Astrocyte (in vitro differentiated cells and primary cell): ENCODE results near the gene B3GNT9. TPM values are rescaled to one million over a fixed set of nuclear protein-coding genes. Genes with fewer than 3 reads are reported as not detected.
A peak's percentile ranks its signal among the peaks of the same experiment; 100 is the strongest.

Source experiments
- DNase-seq: peaks from one replicate; pipeline ENCODE4 v3.0.0-alpha.2; 2010; ENCODE audit warnings: low read depth
- FAIRE-seq: peaks from 2 replicates; lab custom pipeline; 2011; peaks lifted over from hg19 to GRCh38; lab: Jason Lieb, UNC
- H2AFZ ChIP-seq: 2 replicates; pipeline ENCODE4 v1.6.0; 2012; ENCODE audit warnings: low read depth, low read length, inconsistent platforms
- H3K27ac ChIP-seq: 2 replicates; pipeline ENCODE4 v1.5.1; 2011; ENCODE audit warnings: low read depth, low read length, inconsistent platforms
- H3K27me3 ChIP-seq: 2 replicates; pipeline ENCODE4 v1.6.0; 2011; ENCODE audit warnings: low read length, inconsistent platforms; ENCODE audit not compliant: insufficient read depth
- H3K36me3 ChIP-seq: 2 replicates; pipeline ENCODE4 v1.5.1; 2011; ENCODE audit warnings: low read length, inconsistent platforms; ENCODE audit not compliant: insufficient read depth
- H3K4me1 ChIP-seq: 2 replicates; pipeline ENCODE4 v1.5.1; 2011; ENCODE audit warnings: low read length, inconsistent platforms; ENCODE audit not compliant: insufficient read depth
- H3K4me2 ChIP-seq: 2 replicates; pipeline ENCODE4 v1.6.0; 2012; ENCODE audit warnings: low read length, inconsistent platforms
- H3K4me3 ChIP-seq: 2 replicates; pipeline ENCODE4 v1.5.1; 2011; ENCODE audit warnings: low read depth, mild to moderate bottlenecking, low read length, inconsistent platforms; ENCODE audit not compliant: insufficient read depth
- H3K79me2 ChIP-seq: 2 replicates; pipeline ENCODE4 v1.6.0; 2012; ENCODE audit warnings: mild to moderate bottlenecking, low read length, inconsistent platforms; ENCODE audit not compliant: insufficient read depth
- H3K9ac ChIP-seq: 2 replicates; pipeline ENCODE4 v1.6.0; 2012; ENCODE audit warnings: mild to moderate bottlenecking, low read length, inconsistent platforms
- H3K9me3 ChIP-seq: 2 replicates; pipeline ENCODE4 v1.5.1; 2012; ENCODE audit warnings: low read depth, mild to moderate bottlenecking, low read length, inconsistent platforms; ENCODE audit not compliant: insufficient read depth
- H4K20me1 ChIP-seq: 2 replicates; pipeline ENCODE4 v1.6.0; 2012; ENCODE audit warnings: low read length, inconsistent platforms; ENCODE audit not compliant: insufficient read depth
- H3K27ac Mint-ChIP-seq: one replicate; pipeline ENCODE4 v1.8.0; 2021; ENCODE audit warnings: mild to moderate bottlenecking, mixed read lengths; ENCODE audit not compliant: unreplicated experiment
- H3K27me3 Mint-ChIP-seq: one replicate; pipeline ENCODE4 v1.8.0; 2021; ENCODE audit warnings: low read depth, mixed read lengths; ENCODE audit not compliant: unreplicated experiment
- H3K36me3 Mint-ChIP-seq: one replicate; pipeline ENCODE4 v1.8.0; 2021; ENCODE audit warnings: low read depth, mixed read lengths; ENCODE audit not compliant: unreplicated experiment
- H3K4me1 Mint-ChIP-seq: one replicate; pipeline ENCODE4 v1.8.0; 2021; ENCODE audit warnings: low read depth, mixed read lengths; ENCODE audit not compliant: unreplicated experiment
- H3K4me3 Mint-ChIP-seq: one replicate; pipeline ENCODE4 v1.8.0; 2021; ENCODE audit warnings: mild to moderate bottlenecking, moderate library complexity, mixed read lengths; ENCODE audit not compliant: unreplicated experiment
- H3K9me3 Mint-ChIP-seq: one replicate; pipeline ENCODE4 v1.8.0; 2021; ENCODE audit warnings: mild to moderate bottlenecking, mixed read lengths; ENCODE audit not compliant: unreplicated experiment
- EZH2 ChIP-seq: IDR thresholded peaks from 2 replicates; pipeline ENCODE4 v1.6.1; 2012; ENCODE audit warnings: mild to moderate bottlenecking, low read length, inconsistent platforms; ENCODE audit not compliant: insufficient read depth
- total RNA-seq: library from RNA; stranded (reverse); gene quantifications from 2 replicates; pipeline ENCODE4 v1.2.1, GENCODE V29; 2021
- TF ChIP-seq, protein P1 (sequence below): IDR thresholded peaks from 2 replicates; pipeline ENCODE4 v1.5.1; 2011; ENCODE audit warnings: low read depth, mild to moderate bottlenecking, inconsistent platforms, low read length, moderate library complexity; ENCODE audit not compliant: insufficient read depth

Gene B3GNT9
- total RNA-seq, 1 donor from 2014 or later = 7.6 TPM

DNA sequence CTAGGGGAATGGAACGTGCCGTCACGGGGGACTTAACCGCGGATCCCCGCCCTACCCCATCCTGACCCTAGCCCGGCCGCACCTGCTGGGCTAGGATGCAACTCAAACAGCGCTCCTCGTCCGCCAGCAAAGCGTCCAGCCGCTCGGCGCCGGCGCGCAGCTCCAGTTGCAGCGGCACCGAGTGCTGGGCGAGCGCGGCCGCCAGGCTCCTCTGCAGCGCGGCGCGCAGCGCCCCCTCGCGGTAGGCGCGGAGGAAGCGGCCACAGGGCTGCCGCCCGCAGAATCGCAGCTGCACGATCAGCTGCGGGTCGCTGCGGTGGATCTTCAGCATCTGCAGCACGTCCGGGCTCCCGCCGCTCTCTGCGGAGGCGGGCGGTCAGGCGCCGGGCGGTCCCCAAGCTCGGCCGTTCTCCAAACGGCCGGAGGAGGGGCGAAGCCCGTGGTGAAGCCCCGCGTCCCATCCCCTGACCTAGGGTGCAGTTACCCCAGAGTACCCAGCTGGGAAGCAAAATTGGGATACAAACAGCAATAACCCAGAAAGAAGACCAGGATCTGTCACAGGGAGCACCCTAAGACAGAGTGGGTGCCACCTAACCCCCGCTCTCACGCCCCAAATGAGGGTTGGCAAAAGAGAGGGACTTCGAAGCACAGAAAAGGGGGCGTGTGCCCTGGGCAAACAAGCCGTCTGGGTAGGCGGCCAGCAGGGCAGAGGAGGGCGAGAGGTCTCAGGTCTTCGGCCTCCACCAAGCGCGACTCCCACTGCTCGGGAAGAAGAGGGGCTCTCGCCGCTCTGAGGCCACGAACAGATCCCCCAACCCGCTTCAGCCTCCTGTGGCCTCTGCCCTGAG is 4.7 kb upstream of the B3GNT9 start:
- H3K9me3 Mint-ChIP-seq = peaks cover 12% of the 10 kb centered on the region
- peak; percentile 81 for TF ChIP-seq EZH2
- TF ChIP-seq, protein P1, sequence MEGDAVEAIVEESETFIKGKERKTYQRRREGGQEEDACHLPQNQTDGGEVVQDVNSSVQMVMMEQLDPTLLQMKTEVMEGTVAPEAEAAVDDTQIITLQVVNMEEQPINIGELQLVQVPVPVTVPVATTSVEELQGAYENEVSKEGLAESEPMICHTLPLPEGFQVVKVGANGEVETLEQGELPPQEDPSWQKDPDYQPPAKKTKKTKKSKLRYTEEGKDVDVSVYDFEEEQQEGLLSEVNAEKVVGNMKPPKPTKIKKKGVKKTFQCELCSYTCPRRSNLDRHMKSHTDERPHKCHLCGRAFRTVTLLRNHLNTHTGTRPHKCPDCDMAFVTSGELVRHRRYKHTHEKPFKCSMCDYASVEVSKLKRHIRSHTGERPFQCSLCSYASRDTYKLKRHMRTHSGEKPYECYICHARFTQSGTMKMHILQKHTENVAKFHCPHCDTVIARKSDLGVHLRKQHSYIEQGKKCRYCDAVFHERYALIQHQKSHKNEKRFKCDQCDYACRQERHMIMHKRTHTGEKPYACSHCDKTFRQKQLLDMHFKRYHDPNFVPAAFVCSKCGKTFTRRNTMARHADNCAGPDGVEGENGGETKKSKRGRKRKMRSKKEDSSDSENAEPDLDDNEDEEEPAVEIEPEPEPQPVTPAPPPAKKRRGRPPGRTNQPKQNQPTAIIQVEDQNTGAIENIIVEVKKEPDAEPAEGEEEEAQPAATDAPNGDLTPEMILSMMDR = peak; percentile 64
- H3K36me3 Mint-ChIP-seq = peaks cover 7% of the 10 kb centered on the region
- H3K4me2 ChIP-seq = peak overlapping the region; percentile 77
- no peaks in the 10 kb centered on the region for H3K9me3 ChIP-seq
- no peak for FAIRE-seq
- H3K4me1 ChIP-seq = peaks cover 12% of the 10 kb centered on the region
- no peaks in the 10 kb centered on the region for H3K4me1 Mint-ChIP-seq
- H3K27me3 ChIP-seq = peaks cover 33% of the 10 kb centered on the region
- H3K4me3 ChIP-seq = no peak overlapping the region
- H3K27ac Mint-ChIP-seq = no peak overlapping the region
- H3K4me3 Mint-ChIP-seq = no peak overlapping the region
- H3K27me3 Mint-ChIP-seq = peaks cover 61% of the 10 kb centered on the region
- no peaks in the 10 kb centered on the region for H3K36me3 ChIP-seq
- DNase-seq = no peak
- no peaks in the 10 kb centered on the region for H3K79me2 ChIP-seq
- H2AFZ ChIP-seq = no peak overlapping the region
- no peak overlapping the region for H3K9ac ChIP-seq
- no peak overlapping the region for H3K27ac ChIP-seq
- H4K20me1 ChIP-seq = peaks cover 42% of the 10 kb centered on the region

DNA sequence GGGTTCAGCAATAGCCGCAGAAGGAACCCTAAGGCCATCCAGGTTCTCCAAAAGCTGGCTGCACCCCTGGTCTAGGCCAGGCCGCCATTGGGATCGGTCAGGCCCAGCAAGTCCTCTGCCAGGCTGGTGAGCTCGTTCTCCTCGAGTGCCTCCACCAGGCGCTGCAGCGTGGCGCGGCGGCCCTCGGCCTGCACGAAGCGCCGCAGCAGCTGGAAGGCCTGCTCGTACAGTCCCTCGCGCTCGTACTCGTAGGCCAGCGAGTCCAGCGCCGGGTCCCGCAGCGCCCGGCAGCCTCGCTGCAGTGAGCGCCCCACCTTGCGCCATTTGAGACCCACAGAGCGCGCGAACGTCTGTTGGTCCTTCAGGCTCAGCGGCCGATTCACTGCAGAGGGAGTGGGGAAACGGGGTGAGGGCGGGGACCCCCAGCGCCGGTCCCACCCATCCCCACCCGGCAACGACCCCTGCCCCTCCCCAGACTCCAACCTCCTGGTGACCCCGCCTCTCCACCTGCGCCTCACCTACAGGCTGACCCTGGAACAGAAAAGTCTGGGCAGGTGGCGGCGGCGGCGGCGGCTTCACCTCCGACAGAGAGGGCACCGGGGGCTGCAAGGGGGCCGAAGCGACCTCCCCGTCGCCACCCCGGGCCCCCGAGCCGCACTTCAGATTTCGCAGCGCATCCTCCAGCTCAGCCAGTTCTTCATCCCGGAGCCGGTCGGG is 3.9 kb upstream of the B3GNT9 start:
- Histone ChIP-seq H3K4me2 (peak overlapping the region; percentile 77), H3K27ac (no peak overlapping the region), H2AFZ (no peak overlapping the region), H3K9ac (no peak overlapping the region), H3K9me3 (no peaks in the 10 kb centered on the region), H3K4me1 (peaks cover 11% of the 10 kb centered on the region), H4K20me1 (peaks cover 42% of the 10 kb centered on the region), H3K27me3 (peaks cover 33% of the 10 kb centered on the region), H3K4me3 (no peak overlapping the region), H3K79me2 (no peaks in the 10 kb centered on the region), H3K36me3 (no peaks in the 10 kb centered on the region)
- peaks cover 7% of the 10 kb centered on the region for H3K36me3 Mint-ChIP-seq
- no peak overlapping the region for H3K4me3 Mint-ChIP-seq
- H3K27me3 Mint-ChIP-seq = peaks cover 61% of the 10 kb centered on the region
- TF ChIP-seq EZH2 = peak; percentile 11
- TF ChIP-seq, protein P1 = no peak
- H3K9me3 Mint-ChIP-seq = peaks cover 7% of the 10 kb centered on the region
- no peak overlapping the region for H3K27ac Mint-ChIP-seq
- no peak for FAIRE-seq
- H3K4me1 Mint-ChIP-seq = no peaks in the 10 kb centered on the region
- no peak for DNase-seq
